Ascending aorta (tissue), 2 donors: Measurements from ENCODE around the gene HES4. TPM values are rescaled to one million over a fixed set of nuclear protein-coding genes. Genes with fewer than 3 reads are reported as not detected.

Source experiments
- DNase-seq, 2 donors: peaks; one replicate each; pipeline ENCODE4 v3.0.0-alpha.2; 2019; ENCODE audit warnings: low spot score in 2 of 2
- H3K27ac ChIP-seq, 2 donors: fragments of 200-600 bp; sonication (generic); one replicate each; pipeline ENCODE4 v1.5.1; 2016 to 2017; ENCODE audit warnings: mild to moderate bottlenecking in 1 of 2
- H3K27me3 ChIP-seq: fragments of 200-600 bp; sonication (generic); one replicate; pipeline ENCODE4 v1.5.1; 2017
- H3K36me3 ChIP-seq, 2 donors: fragments of 200-600 bp; sonication (generic); one replicate each; pipeline ENCODE4 v1.5.1; 2016
- H3K4me1 ChIP-seq, 2 donors: fragments of 200-600 bp; sonication (generic); one replicate each; pipeline ENCODE4 v1.5.1; 2016 to 2017; ENCODE audit warnings: mild to moderate bottlenecking in 1 of 2
- H3K4me3 ChIP-seq, 2 donors: fragments of 200-600 bp; sonication (generic); one replicate each; pipeline ENCODE4 v1.5.1; 2016 to 2017; ENCODE audit warnings: mild to moderate bottlenecking in 1 of 2
- H3K9me3 ChIP-seq, 2 donors: fragments of 200-600 bp; sonication (generic); one replicate each; pipeline ENCODE4 v1.5.1; 2016
- intact Hi-C: fragments of 100-400 bp; cut with DNase I; formaldehyde crosslinking; loops from one replicate; pipeline ENCODE4 v1.15.1; 2023
- total RNA-seq: library from RNA; depleted of rRNA; stranded (reverse); fragments of >200 nt; gene quantifications from one replicate; pipeline ENCODE4 v1.1.0, GENCODE V29; 2016
- TF ChIP-seq, protein P1 (sequence below), 3 experiments: fragments of 200-600 bp in 2 of 3; fragments of 450-650 bp in 1 of 3; sonication (generic) in 2 of 3; IDR thresholded peaks; one replicate each; pipeline ENCODE4 v1.5.1; 2016 to 2019; ENCODE audit warnings: antibody characterized with exemption in 3 of 3, mild to moderate bottlenecking in 1 of 3, moderate library complexity in 1 of 3

Gene HES4
- total RNA-seq, 1 donor from 2014 or later: 285 TPM

DNA sequence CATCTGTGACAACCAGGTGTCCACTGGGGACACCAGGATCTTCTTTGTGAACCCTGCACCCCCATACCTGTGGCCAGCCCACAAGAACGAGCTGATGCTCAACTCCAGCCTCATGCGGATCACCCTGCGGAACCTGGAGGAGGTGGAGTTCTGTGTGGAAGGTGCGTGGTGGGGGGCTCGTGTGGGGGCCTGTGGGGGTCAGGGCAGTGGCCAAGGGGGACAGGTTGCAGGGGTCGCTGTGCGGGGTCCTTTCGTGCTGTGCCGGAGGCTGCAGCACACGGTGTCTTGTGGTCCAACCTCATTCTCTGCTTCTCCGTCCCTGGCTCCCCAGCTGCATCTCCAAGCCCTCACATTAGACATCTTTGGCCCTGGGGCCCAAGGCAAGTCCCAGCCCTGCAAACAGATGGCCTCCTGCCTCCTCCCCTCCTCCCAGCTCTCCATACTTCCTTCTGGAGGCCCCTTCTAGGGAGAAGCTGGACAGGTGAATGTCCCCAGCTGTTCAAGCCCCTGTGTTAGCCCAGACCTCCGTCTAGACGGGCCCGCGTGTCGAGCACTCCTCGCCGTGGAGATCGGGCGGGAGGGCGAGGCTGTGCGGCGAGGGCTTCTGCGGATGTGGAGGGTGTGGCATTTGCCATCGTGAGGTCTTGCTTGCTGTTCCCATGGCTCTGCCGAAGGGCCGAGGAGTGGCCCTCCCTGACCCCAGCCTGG lies 22.6 kb upstream of the HES4 start:
- Histone ChIP-seq H3K9me3 (no peaks in the 10 kb centered on the region), H3K36me3 (no peaks in the 10 kb centered on the region), H3K4me1 (peaks cover 9 to 10% of the 10 kb centered on the region in 2 donors), H3K4me3 (no peak overlapping the region), H3K27ac (no peak overlapping the region), H3K27me3 (no peaks in the 10 kb centered on the region)
- TF ChIP-seq, protein P1, sequence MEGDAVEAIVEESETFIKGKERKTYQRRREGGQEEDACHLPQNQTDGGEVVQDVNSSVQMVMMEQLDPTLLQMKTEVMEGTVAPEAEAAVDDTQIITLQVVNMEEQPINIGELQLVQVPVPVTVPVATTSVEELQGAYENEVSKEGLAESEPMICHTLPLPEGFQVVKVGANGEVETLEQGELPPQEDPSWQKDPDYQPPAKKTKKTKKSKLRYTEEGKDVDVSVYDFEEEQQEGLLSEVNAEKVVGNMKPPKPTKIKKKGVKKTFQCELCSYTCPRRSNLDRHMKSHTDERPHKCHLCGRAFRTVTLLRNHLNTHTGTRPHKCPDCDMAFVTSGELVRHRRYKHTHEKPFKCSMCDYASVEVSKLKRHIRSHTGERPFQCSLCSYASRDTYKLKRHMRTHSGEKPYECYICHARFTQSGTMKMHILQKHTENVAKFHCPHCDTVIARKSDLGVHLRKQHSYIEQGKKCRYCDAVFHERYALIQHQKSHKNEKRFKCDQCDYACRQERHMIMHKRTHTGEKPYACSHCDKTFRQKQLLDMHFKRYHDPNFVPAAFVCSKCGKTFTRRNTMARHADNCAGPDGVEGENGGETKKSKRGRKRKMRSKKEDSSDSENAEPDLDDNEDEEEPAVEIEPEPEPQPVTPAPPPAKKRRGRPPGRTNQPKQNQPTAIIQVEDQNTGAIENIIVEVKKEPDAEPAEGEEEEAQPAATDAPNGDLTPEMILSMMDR (IDR thresholded peaks at IDR 0.05): no peak
- DNase-seq: no peak
- intact Hi-C loops: no loop called here

DNA sequence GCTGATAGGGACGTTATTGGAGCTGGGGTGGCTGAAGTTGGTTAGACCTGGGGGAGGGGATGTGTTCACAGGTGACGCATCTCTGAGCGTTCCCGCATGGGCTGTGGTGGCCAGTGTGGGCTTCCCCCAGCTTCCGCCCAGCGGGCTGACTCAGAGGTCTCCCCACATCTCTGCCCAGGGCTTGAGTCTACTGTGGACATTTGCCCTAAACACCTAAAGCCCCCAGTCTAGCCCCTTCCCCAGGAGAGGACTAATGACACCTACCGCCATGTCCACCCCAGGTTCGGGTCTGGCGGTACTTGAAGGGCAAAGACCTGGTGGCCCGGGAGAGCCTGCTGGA lies 22.0 kb upstream of the HES4 start:
- H3K9me3 ChIP-seq: no peaks in the 10 kb centered on the region
- H3K4me3 ChIP-seq: no peak overlapping the region
- intact Hi-C loops: no loop called here
- peaks cover 9 to 10% of the 10 kb centered on the region in 2 donors for H3K4me1 ChIP-seq
- DNase-seq: no peak
- TF ChIP-seq, protein P1 (IDR thresholded peaks at IDR 0.05): no peak
- no peaks in the 10 kb centered on the region for H3K36me3 ChIP-seq
- no peak overlapping the region for H3K27ac ChIP-seq
- H3K27me3 ChIP-seq: no peaks in the 10 kb centered on the region

DNA sequence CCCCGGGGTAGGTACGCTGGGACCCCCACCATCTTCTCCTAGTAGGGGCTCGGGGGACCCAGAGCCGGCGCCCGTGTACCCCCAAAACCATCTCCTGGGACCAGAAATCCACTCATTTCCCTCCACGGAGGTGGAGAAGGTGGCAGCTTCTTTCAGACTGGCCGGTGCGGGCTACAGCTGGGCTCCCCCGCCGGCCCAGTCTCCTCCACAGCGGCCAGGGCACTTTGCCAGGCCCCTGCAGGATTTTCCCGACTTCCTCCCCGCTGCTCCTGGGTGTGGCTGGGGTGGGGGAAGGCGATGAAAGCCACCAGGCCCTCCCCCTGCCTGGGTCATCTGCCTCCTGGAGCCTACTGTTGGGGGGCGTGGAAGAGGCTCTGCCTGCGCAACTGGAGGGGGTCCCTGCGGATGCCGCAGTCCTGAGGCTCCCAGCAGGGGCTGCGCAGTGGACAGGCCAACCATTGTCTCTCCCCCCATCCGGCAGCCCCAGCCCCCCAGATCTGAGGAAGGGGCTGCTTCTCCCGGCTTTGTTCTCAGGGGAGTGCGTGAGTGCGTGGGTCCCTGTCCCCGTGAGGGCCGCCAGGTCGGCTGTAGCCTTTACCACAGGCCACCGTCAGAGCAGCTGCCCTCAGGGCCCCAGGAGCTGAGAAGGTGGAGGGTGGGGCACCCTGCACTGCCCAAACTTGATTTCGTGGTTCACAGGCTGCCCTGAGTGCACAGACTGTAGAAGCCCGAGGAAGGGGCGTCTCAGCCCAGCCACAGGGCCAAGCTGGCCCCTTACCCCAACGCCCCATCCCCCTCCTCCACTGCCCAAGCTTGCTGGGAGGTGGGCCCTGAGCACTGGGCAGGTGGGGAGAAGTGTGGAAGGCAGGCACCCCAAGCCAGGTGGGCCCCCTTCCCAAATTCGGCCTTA lies 21.4 kb upstream of the HES4 start:
- Histone ChIP-seq H3K27ac (no peak overlapping the region), H3K4me3 (peak overlapping the region; percentile 93 to 95), H3K9me3 (no peaks in the 10 kb centered on the region), H3K36me3 (no peaks in the 10 kb centered on the region), H3K4me1 (peaks cover 9 to 10% of the 10 kb centered on the region in 2 donors), H3K27me3 (no peaks in the 10 kb centered on the region)
- TF ChIP-seq, protein P1 (IDR thresholded peaks at IDR 0.05): no peak
- intact Hi-C loops: no loop called here
- no peak for DNase-seq

DNA sequence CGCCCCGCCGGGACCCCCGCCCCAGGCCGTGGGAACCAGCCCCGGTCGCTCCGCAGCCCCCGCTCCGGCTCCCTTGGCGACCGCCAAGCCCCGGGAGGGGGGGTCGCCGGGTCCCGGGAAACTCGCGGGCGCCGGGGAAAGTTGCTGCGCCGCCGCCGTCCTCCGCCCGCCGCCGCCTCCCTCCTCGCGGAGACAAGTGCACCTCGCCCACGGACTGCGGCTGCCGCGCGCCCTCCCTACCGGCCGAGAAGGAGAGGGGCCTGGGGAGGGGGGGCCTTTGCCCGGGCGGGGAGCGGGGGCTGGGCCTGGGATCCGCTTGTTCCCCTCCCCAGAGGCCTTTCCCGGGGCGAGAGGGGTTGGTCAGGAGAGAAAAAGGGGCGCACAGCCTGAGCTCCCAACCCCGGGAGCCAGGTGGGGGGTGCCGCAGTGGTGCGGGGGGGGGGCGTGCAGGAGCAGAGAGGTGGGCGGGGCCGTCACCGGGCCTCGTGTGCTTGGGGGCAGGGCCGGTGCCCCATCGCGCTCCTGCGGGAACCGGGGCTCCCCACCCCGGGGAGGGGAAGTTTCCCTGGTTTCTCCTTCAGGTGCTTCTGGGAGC lies 20.6 kb upstream of the HES4 start:
- peak overlapping the region; percentile 93 to 95 for H3K4me3 ChIP-seq
- DNase-seq: no peak
- H3K9me3 ChIP-seq: no peaks in the 10 kb centered on the region
- no peaks in the 10 kb centered on the region for H3K27me3 ChIP-seq
- intact Hi-C loops: no loop called here
- H3K36me3 ChIP-seq: no peaks in the 10 kb centered on the region
- TF ChIP-seq, protein P1 (IDR thresholded peaks at IDR 0.05): no peak
- no peak overlapping the region for H3K27ac ChIP-seq
- peaks cover 9 to 10% of the 10 kb centered on the region in 2 donors for H3K4me1 ChIP-seq

DNA sequence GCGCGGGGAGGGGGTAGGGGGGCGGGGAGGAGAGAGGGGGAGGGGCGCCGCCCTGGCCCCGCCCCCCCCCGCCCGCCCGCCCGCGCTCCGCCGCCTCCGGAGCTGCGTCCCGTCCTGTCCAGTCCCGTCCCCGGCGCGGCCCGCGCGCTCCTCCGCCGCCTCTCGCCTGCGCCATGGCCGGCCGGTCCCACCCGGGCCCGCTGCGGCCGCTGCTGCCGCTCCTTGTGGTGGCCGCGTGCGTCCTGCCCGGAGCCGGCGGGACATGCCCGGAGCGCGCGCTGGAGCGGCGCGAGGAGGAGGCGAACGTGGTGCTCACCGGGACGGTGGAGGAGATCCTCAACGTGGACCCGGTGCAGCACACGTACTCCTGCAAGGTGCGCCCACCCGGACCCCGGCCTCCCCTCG lies 20.1 kb upstream of the HES4 start, which contains the start of gene AGRN:
TSS of gene AGRN (plus strand) at position 121 of the 405 bp plus-strand sequence. CDS start at position 174, 53 bp downstream.
- Histone ChIP-seq H3K9me3 (no peaks in the 10 kb centered on the region), H3K27me3 (no peaks in the 10 kb centered on the region), H3K4me3 (peak within 1 kb of the TSS; percentile 93 to 95), H3K4me1 (peaks cover 9 to 10% of the 10 kb centered on the region in 2 donors), H3K36me3 (no peaks in the 10 kb centered on the region), H3K27ac (peak within 1 kb of the TSS; percentile 87 to 93)
- TF ChIP-seq, protein P1 (IDR thresholded peaks at IDR 0.05): no peak
- intact Hi-C loops: loop anchor here (1.0 kb wide), 5 partner anchors 20 to 115 kb away; partner anchors contain the start of genes C1orf159, HES4 and NOC2L
- DNase-seq: no peak
